ENCODE measurements around the gene KEAP1.
"Not testable (repeated sequence)": the region's sequence is repeated elsewhere in the genome, so short reads cannot be mapped to it uniquely, and the experiment has no call there.

Gene KEAP1

DNA sequence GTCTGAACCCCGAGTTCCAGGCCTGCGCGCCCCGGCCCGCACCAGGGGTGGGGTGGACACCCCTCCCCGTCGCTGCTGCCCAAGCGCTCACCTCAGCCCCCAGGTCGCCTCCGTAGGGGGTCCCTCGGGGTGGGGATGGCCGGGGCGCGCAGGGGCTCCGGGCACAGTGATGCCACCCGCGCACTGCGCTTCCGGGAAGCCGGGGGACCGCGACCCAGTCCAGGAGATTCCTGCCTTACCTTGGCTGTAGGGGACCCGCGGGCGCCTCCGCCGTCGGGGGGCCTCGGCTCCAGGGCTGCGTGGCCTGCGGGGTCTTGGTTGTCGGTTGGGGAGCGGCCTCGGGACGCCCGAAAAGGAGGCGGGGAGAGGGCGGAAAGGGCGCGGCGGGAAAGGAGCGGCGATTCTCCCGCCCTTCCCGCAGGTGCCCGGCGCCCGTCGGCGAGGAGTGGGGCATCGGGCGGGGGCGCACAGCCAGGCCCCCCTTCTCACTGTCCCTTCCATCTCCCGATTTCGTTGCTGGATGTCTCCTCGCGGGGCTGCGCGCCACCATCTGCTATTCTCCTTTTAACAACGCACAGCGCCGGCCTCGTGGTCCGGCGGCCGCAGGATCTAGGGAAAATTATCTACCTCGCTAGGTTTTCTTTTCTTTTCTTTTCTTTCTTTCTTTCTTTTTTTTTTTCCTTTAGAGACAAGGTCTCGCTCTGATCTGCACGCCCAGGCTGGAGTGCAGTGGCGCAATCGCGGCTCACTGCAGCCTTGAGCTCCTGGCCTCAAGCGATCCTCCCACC lies at the start of gene KEAP1:
Gene KEAP1 (minus strand): TSS at position 355 of the 788 bp plus-strand sequence. CDS start 3,323 bp downstream, outside the sequence.
- no peak for DNase-seq (ENCODE audit: low spot score)
- no peak for FAIRE-seq

- FAIRE-seq (no peak), DNase-seq (ENCODE audit: low spot score) (no peak)
Observed at GRCh38 chr19:10552510-10553053, 49.4 kb upstream of the KEAP1 start.

GRCh38 chr19:10551698-10552301 lies 48.6 kb upstream of the KEAP1 start:
- DNase-seq (ENCODE audit: low spot score) = no peak
- FAIRE-seq = no peak

- not testable (repeated sequence) for FAIRE-seq
Observed at GRCh38 chr19:10551006-10551405, 47.9 kb upstream of the KEAP1 start.

GRCh38 chr19:10550336-10550735 lies 47.2 kb upstream of the KEAP1 start:
- FAIRE-seq = no peak
- DNase-seq (ENCODE audit: low spot score) = no peak

More at GRCh38 chr19:10551006-10551405, 47.9 kb upstream of the KEAP1 start:
- DNase-seq (ENCODE audit: low spot score) = not testable (repeated sequence)

- no peak for DNase-seq (ENCODE audit: low spot score)
- no peak for FAIRE-seq
Observed at GRCh38 chr19:10549733-10550132, 46.6 kb upstream of the KEAP1 start.

DNA sequence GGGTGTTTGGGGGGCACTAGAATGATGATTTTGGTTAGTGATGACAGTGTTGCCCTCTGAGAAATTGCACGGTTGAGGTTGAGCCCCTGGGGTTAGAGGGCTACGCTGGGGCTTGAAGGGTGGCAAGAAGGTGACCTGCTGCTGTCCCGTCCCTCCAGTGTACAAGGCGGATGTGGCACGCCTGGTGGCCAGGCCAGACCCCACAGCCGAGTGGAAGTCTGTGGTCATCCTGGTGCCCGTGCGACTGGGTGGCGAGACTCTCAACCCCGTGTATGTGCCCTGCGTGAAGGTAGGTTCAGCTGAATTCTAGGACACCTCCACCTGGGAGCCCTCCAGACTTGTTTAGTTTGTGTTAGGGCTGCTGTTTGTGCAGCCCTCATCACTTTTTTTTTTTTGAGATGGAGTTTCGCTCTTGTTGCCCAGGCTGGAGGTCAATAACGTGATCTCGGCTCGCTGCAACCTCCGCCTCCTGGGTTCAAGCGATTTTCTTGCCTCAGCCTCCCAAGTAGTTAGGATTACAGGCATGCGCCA lies 45.7 kb upstream of the KEAP1 start:
- DNase-seq (ENCODE audit: low spot score) (no peak), FAIRE-seq (no peak)

- FAIRE-seq (no peak), DNase-seq (ENCODE audit: low spot score) (no peak)
Observed at GRCh38 chr19:10546817-10547216, 43.7 kb upstream of the KEAP1 start.

GRCh38 chr19:10544753-10545251 lies 41.6 kb upstream of the KEAP1 start:
- no peak for DNase-seq (ENCODE audit: low spot score)
- no peak for FAIRE-seq

DNA sequence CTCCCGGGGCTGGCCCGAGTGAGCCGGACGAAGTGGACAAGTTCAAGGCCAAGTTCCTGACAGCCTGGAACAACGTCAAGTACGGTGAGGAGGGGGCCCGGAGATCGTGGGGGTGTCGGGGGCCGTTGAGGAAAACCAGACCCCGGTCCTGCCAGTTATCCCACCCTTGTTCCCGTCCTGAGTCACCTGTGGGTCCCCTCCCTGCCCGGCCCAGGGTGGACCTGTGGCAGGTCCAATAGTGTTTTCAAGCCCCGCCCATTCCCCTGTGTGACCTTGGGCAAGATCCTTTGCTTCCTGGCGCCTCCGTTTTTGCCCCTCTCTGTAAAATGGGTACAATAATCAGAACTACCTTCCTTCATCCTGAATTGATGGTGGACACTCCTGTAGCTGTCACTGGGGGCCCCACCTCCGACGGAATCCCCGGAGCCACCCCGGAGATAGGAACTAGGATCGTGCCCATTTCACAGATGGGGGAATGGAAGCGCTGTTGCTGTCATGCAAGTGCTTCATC lies 41.1 kb upstream of the KEAP1 start:
- FAIRE-seq (no peak), DNase-seq (ENCODE audit: low spot score) (no peak)

- FAIRE-seq = no peak
- peak; percentile 36 for DNase-seq (ENCODE audit: low spot score)
Observed at GRCh38 chr19:10543420-10544241, 40.5 kb upstream of the KEAP1 start, which contains the start of gene ATG4D. Gene ATG4D (plus strand): TSS chr19:10543904. CDS start chr19:10544091, 187 bp downstream.

DNA sequence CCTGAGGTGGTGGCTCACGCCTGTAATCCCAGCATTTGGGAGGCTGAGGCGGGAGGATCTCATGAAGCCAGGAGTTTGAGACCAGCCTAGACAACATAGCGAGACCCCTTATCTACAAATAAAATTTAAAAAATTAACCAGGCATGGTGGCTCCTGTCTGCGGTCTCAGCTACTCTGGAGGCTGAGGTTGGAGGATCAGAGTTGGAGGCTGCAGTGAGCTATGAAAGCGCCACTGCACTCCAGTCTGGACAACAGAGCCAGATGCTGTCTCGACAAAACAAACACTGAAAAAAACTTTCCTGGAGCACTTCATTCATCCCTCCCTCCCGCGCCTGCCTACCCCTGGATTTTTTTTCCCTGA lies 39.9 kb upstream of the KEAP1 start:
- FAIRE-seq = no peak
- DNase-seq (ENCODE audit: low spot score) = no peak

DNA sequence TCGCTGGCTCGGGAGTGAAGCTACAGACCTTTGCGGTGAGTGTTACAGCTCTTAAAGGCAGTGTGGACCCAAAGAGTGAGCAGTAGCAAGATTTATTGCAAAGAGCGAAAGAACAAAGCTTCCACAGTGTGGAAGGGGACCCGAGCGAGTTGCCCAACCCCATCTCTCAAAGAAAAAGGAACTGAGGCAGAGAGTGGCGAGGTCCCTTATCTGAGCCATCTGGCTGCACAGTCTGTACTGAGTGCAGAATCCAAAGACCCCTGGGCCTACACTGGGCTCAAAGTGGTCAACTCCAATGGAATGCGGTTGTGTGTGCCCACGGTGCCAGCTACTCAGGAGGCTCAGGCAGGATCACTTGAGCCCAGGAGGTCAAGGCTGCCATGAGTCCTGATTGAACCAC lies 35.9 kb upstream of the KEAP1 start:
- FAIRE-seq; DNase-seq (ENCODE audit: low spot score): not testable (repeated sequence)

DNA sequence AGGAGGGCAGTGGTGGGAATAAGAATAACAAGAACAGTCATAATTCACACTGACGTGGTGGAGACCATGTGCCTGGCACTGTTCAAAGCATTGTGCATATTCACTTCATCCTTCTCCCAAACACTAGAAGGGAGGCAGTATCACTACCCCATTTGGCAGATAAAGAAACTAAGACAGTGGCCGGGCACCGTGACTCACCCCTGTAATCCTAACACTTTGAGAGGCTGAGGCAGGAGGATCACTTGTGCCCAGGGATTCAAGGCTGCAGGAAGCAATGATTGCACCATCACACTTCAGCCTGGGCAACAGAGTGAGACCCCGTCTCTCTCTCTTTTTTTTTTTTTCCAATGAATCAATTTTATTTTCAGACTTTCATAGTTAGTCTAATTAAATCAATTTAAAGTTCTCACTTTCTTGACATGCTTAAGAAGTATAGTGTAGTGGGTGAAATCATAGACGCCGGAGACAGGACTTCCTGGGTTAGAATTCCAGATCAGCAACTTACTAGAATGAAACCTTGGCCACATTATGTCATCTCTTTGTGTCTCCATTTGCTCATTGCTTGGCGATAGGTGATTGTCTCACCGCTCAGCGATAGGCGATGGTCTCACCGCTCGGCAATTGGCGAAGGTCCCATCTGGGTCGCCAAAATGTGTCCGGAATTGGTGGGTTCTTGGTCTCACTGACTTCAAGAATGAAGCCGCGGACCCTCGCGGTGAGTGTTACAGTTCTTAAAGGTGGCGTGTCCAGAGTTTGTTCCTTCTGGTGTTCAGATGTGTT lies 35.2 kb upstream of the KEAP1 start:
- FAIRE-seq (no peak), DNase-seq (ENCODE audit: low spot score) (no peak)

DNA sequence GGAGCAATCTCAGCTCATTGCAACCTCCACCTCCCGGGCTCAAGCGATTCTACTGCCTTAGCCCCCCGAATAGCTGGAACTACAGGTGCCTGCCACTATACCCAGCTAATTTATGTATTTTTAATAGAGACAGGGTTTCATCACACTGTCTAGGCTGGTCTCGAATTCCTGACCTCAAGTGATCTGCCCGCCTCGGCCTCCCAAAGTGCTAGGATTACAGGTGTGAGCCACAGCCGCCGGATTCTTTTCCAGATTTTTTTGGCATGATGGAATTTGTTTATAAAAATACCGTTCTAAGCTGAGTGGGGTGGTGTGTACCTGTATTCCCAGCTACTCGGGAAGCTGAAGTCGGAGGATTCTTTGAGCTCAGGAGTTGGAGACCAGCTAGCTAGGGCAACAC lies 34.5 kb upstream of the KEAP1 start:
- no peak for FAIRE-seq

DNA sequence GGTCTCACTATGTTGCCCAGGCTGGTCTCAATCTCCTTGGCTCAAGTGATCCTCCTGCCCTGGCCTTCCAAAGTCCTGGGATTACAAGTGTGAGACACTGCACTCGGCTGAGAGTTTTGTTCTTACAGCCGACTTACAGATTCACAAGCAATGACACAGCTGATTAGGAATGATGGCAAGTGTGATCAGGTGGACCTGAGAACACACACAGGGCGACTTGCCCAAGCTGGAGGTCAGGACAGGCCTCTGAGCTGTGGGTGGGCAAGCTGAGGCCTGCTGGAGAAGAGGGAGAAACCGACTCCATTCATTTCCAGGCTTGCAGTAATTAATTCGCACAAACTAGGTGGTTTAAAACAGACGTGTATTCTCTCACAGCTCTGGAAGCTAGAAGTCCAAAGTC lies 32.5 kb upstream of the KEAP1 start:
- FAIRE-seq = no peak
- no peak for DNase-seq (ENCODE audit: low spot score)

More for the DNA sequence above, 34.5 kb upstream of the KEAP1 start:
- no peak for DNase-seq (ENCODE audit: low spot score)

- no peak for FAIRE-seq
- DNase-seq (ENCODE audit: low spot score) = no peak
Observed at GRCh38 chr19:10533646-10534386, 30.7 kb upstream of the KEAP1 start.

DNA sequence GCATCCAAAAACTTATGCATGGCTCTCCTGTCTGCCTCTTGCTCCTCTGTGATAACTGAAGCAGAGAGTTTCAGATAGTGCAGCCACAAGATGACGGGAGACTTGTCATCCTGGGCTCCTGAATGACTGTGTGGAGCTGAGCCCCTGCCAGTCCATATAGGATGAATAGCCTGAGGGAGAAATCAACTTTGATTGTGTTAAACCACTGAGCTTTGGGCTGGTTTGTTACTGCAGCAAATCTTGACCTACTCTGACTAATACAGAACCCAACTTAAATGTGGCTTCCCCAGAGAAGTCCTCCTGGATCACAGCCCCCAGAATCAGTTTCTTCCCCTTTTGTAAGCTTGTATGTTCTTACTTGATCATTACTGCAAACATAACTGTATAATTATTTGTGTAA lies 29.3 kb upstream of the KEAP1 start:
- DNase-seq (ENCODE audit: low spot score) (no peak), FAIRE-seq (no peak)

- not testable (repeated sequence) for DNase-seq (ENCODE audit: low spot score); FAIRE-seq
Observed at GRCh38 chr19:10526887-10527286, 23.7 kb upstream of the KEAP1 start.
